Amniotic stem cell (primary cell): Measurements from ENCODE around the gene PHACTR3.
"Not testable (repeated sequence)": the region's sequence is repeated elsewhere in the genome, so short reads cannot be mapped to it uniquely, and the experiment has no call there.

ENCODE experiments used
- DNase-seq: peaks from one replicate; lab custom pipeline; 2025; lab: John Stamatoyannopoulos, UW

Gene PHACTR3

DNA sequence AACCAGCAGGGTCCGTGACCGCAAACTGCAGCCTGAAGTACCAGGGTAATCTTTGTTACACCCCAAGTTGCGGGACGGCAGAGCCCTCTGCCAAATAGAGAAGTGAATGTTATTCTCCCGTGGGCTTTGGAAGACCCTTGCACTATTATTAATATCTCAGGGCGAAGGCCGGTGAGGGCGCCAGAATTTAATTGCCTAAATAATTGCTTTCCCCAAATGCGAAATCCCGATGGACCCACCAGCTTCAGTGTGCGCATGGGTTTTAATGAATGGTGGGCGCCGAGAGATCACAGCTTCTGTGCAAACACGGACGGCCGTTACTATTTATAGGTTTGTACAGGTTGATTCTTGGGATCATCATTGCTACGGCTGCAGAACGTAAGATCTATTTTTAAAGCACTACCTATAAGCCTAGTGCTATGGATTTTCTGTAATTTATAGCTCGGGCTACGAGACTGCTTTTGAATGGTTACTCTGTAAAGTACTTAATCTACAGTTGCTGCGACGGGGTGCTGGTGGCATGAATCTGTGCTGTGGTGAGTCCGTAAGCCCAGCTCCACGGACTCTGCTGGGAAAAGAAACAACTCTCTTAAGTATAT lies 15.2 kb upstream of the PHACTR3 start:
- no peak for DNase-seq

DNA sequence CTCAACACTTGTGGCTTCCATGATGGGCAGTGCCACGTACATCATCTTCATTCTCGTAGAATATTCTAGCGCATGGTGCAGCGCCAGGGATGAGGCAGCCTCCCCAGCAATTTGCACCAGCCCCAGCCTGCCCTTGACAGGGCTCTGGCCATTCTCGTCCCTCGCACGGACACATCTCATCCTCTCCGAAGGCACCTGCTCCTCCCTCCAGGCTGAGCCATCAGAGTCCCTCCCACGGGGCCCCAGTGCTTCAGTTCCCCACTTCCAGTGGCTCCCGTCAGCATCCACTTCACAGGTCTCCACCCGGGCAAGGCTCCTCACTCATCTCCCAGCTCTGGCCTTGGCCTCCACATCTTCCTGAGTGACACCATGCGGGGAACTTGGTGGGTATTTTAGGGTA lies 13.3 kb upstream of the PHACTR3 start:
- DNase-seq = no peak

DNA sequence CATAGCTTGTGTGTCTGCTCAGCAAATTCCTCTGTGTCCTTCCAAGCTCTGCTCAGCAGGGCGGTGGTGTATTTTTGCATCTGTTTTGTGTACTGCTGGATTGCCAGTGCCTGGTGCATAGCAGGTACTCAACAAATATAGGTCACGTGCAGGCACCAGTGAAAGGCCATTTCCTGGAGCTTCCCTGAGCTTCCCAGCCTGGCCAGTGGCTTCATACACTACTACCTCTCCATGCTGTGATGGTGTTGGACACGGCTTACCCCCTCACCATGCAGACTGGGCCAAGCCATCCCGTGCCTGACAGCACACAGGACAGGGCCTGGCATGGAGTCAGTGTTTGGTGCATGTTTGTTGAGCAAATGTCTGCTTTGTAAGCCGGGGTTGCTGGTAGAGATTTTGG lies 7.7 kb upstream of the PHACTR3 start:
- DNase-seq = no peak

DNA sequence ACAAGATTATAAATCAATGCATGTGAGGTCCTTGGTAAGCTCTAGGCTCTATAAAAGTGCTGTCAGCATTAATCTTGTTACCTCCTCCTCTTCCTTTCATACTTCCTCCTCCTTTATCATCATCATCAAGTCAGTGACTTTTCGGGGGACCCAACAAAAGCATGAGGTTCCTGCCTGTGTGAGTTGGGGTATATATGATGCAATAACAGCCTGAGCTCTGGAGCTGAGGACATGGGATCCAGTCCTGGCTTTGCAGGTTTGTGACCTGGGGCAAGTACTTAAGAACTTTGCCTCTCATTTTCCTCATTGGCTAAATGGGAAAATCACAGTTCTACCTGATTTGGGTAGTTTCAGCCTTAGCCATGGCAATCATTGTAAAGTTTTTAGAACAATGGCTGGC lies 7.1 kb upstream of the PHACTR3 start:
- DNase-seq = no peak

DNA sequence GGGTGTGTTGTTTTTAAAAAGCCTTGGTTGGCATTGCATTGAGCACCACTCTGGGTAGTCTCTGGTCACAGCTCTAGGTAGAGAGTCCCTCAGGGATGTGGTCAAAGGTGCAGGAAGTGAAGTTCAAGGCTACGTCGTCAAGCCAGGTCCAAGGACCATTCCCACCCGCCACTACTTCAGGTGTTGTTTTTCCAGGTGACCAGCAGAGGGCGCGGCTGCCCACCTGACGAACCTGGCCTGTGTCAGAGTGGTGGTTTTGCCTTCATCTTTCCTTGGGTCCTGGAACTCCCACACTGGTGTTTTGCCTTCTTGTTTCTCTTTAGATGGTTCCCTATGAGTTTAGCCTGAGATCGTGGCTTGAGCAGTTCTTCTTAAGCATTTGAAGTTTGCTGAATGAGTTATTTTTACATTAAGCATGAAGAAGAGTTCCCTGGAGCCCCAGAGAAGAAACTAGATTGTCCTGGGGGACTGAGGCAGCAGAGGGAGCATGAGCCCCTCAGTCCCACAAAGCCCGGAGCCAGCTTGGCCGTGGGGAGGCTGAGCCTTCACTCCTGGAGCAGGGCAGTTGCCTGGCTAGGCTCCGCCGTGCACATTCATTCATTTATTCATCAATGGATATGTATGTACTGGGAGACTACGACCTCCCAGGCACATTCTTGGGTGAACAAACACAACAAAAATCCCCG lies 5.6 kb upstream of the PHACTR3 start:
- DNase-seq = no peak

DNA sequence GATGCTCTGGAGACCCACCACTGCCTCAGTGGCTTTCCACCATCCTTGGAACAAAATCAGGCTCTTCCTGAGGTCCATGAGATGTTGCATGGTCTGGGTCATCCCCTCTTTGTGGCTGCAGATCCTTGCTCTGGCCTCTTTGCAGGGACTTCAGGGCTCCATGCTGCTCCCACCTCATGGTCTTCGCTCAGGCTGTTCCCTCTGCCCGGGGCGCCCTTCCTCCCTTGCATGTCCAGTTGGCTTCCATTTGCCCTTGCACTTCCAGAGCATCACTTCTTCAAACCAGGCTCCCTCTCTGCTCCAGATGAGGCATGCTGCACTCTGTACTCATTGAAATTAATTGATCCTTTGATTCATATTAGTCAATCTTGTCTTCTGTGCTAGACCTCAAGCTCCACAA lies 4.4 kb upstream of the PHACTR3 start:
- DNase-seq = no peak

DNA sequence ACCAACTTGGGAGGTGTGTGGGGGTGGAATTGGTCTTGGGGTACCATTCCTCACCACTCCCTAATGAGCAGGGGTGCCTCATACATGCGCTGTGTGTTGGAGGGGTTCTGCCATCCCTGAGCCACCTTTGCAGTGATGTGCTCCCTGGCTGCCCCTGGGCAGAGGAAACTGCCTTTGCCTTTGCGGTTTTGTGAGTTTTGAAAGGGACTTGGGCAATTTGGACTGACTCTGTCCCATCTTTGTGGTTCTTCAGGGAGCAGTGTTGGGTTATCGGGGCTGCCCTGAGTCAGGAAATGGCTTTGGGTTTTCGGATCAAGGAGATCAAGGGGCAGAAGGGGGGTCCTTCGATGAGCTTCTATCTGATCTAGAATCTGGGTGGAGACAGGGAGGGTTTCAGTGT lies 3.9 kb upstream of the PHACTR3 start:
- DNase-seq = no peak

DNA sequence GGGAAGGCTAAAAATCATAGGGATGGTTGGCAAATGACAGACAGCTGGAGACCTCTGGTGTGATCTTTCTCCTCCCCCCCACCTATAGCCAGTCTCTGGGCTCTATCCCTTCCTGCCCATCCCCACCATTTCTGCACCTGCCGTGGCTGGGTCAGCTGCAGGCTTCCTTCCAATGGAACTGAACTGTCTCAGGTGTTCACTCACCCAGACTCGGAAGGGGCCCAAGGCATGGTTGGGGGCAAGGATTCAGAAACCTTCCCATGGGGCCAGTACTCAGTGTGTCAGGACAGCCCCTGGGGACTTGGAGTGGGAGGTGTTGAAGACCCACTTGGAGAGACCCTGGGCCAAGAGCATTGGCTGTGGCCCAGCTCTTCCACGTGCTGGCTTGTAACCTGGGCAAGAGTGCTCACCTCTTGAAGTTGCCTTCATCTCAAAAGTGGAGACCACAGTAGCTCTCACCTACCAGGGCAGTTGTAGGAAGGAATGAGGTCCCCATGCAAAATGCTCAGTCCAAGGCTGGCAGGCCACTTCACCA lies 1.7 kb upstream of the PHACTR3 start:
- no peak for DNase-seq

DNA sequence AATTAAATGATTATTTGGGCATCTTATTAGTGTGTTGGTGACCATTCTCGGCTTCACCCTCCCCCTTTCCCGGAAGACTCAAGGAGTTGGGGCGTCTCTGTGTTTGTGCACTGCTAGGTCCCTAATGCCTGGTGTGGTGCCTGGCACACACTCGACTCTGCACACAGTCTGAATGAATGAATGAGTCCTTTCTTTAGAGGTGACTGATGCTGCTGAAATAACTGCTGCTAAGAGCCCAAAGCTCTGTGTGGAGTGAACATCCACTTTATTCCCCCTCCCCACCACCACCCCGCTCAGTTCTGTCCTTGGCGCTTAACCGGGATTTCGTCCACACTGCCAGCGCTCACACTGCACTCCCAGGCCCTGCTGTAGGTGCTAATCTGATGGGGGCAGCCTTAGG lies 1.2 kb upstream of the PHACTR3 start:
- no peak for DNase-seq

DNA sequence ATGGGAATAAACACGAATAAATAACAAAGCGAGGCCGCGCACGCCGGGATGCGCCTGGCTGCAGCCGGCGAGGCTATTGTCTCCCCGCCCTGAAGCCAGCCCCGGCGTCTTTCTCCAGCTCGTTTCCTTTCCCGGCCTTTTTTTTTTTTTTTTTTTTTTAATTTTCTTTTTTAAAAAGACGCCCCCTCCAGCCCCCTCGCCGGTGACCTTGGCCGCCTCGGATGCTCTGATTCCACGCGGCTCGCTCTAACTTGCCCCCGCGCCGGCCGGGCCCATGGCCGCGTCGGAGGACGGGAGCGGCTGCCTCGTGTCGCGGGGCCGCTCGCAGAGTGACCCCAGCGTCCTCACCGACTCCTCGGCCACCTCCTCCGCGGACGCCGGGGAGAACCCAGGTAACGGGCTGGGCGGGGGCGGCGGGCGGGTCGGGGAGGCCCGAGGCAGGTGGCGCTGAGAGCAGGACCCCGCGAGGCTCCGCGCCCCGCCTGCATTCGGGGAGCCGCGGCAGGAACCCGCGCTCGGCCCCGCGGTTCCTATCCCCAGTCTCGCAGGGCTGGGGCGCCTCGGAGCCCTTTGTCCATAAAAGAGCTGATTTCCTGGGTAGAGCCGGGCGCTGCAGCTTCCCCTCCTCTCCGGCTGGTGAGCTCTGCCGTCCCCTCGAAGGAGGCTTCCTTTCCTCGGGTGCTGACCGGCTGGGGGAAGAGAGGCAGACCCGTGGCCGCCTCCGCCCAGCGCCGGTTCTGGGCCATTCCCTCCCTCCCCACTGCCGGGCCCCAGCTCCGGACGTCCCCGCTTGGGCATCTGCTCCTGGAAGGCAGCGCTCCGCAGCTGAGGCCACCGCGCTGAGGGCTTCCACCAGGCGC lies 631 bp downstream of the PHACTR3 start:
- no peak for DNase-seq

DNA sequence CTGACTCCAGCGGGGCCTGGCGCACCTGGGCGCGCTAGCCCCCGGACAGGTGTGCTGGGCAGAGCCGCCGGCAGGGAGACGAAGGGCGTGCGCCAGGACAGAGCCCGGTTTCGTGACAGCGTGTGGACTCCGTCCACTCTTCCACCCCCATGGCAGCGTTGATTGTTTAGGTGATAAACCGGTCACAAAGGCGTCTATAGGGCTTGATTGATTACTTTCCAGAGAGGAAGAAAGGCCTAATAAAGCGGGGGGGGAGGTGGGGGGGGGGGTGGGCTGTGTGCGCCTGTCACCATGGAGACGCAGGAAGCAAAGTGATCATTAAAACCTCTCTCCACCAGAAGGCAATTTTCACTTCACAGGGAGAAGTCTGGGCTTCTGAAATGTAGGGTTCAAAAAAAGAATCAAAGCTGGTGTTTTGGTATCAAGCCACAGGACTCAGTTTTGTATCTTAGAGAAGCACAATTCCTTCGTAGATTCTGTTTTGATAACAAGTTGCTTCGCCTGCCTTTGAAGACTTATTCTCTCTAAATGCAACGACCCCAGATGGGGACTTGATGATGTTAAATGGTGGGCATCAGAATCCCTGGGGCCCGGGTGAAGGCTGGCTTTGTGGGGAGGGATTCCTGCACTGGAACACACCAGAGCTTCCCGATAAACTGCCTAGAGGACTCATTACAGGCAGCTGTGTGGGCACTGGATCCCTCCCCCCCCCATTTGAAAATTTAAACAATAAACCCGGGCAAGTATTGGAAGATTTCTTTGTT lies 1.4 kb downstream of the PHACTR3 start:
- no peak for DNase-seq

DNA sequence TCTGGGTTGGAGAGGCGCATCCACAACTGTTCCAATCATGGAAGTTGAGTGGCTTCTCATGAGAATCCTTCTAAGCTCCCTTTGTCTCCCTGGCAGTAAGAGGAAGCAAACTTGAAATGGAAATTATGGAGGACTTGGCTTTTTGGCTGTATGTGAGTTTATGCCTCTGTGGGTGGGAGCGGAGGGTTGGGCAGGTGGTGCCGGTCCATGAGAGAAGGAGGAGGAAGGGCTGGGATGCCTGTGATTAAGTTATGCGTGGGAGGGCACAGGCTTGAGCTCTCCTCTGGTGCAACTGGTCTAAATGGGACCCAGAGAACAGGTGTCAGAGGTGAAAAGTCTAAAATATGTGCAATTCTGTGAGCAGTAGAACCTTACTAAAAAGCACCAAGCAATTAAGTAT lies 2.2 kb downstream of the PHACTR3 start:
- no peak for DNase-seq

DNA sequence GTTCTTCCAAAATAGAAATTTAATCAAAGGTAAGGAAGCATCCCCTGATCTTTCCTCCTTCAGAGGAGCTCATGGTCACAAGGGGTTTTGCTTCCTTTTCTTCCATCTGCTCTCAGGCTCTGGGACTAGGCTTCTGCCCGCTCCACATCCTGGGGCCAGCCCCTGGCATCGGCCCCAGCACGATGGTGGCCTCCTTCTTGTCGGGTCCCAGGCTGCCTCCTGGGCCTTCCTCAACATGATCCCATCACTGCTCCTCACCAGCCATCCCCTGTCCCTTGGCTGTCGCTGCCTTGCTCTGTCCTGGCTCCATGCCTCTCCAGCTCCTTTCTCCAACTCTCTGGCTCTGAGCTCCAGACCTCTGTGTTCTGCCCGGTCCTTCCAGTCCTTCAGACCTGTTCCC lies 4.1 kb downstream of the PHACTR3 start:
- DNase-seq = no peak

DNA sequence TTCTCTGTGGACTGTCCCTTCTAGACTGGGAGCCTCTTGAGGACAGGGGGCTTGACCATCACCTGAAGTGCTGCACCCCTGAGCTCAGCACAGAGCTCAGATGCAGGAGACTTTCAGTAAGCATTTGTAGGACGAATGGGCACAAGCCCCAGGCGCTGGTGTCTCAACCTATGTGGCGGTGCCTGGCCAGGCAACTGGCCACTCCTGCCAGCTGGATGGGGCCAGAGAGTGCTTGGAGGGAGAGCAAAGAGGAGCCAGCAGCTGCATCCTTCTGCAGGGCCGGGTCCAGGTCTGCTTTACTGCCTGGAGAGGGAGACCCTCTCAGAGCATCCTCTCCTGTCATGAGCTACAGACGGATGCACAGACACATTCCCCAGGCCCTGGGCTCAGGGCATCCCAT lies 4.5 kb downstream of the PHACTR3 start:
- DNase-seq = no peak

DNA sequence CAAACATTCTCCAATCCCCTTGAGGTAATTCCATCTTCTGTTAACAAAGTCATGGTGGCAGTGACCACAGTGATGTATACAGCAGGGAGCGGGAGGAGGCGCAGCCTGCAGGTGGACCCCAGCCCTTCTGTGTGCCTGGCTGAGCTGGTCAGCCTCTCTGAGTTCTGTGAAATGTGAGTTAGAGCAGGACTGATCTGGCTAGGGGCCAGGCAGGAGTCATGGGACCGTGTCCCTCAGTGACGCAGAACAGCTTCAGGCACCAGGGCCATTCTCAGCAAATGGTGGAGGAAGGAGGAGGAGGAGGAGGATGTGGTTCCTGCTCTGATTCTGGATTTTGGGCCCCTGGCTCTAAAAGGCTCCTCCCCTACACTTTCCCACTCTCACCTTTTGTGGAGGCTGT lies 6.9 kb downstream of the PHACTR3 start:
- DNase-seq = no peak

DNA sequence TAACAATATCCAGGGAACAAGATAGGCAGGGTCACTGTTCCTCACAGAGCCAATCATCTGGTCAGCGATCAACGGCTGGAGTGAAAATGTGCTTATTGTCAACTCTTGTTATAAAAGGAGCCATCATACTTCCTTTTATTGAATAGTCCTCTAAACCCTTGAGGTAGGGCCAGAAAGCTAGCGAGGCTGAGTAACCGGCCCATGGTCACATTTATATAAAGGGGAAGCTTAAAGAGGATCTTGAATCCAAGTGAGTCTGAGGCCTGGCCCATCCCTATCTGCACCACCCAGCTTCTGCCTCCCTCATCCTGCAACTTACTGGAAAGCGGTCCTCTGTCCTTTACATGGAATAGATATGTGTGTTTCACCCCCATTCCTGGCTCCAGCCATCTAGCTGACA lies 9.5 kb downstream of the PHACTR3 start:
- DNase-seq = no peak

DNA sequence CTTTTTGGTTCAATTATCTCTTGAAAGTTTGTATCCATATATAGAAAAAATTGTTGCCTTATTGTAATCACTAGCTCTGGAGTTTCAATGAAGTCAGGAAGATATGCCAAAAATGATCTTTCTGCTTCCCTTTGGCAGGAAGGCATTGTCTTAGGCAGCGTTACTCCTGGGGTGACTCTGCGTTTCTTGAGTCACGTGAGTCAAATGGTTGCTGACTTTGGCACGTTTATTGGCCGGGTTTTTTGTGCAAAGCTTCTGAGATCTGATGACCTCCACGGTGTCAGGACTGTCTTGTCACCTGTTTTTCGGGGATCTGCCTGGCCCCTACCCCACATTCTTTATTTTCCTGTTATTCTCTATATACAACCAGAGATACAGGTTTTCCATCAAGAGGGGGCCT lies 10.4 kb downstream of the PHACTR3 start:
- no peak for DNase-seq

DNA sequence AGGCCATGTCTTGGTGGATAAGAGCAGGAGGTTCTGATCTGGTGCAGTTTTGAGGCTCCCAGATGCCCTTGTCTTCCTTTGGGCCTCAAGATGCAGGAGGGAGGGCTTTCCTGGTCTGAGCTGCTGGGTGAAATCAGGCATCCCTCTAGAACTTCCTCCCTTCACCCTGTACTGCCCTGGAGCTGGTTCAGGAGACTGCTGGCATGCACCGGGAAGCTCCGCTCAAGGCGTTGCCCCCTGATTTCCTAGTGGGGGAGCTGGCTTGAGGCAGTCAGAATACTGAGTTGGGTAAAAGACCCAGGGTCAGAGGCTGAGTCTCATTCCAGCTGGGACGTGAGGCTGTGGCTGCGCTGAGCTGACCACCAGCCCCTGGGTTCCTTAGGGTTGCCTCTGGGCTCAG lies 12.0 kb downstream of the PHACTR3 start:
- no peak for DNase-seq

DNA sequence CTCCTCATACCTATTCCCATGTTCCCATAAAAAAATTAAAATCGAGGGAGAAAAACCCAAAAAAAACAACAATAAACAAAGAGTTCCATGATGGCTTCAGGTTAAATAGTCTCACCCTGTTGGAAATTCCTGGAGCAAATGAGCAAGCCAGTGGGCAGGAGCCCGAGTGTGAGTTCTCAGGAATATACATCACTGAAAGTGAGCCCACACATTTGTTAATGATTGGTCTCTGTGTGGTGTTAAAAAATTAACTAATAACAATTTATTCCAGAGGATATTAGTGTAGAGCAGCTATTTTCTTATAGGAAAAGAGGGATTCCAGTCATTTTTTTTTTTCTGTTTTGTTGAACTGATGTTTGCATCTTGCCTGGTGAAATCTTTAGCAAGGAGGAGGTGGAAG lies 12.9 kb downstream of the PHACTR3 start:
- DNase-seq = no peak

DNA sequence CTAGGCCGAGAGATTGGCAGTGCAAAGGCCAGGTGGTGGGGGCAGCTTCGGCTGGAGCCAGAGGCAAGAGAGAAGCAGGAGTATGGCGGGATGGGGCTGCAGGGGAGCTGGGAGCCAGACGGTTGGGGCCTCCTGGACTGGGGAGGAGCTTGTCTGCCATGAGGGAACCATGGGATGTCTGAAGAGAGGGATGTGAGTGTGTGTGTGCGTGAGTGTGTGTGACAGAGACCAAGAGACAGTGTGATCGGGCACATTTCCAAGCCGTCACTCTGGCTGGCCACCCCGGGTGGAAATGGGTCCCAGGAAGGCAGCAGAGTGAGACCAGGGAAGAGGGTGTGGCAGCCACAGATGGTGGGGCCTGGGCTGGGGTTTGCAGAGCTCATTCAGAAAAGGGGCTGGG lies 13.8 kb downstream of the PHACTR3 start:
- DNase-seq = no peak

DNA sequence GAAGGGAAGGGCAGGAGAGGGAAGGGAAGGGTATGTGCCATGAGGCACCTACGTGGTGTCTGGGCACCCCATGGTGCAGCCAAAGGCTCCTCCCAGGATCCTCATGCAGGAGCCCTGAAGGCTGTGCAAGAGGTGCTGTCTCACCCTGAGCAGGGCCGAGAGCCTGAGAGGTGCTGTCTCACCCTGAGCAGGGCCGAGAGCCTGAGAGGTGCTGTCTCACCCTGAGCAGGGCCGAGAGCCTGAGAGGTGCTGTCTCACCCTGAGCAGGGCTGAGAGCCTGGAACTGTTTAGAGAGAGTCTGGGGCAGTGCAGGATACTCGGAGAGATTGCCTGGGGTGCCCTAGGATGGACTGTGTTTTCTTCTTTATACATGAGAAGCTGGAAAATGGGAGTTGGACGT lies 14.2 kb downstream of the PHACTR3 start:
- DNase-seq = not testable (repeated sequence)

DNA sequence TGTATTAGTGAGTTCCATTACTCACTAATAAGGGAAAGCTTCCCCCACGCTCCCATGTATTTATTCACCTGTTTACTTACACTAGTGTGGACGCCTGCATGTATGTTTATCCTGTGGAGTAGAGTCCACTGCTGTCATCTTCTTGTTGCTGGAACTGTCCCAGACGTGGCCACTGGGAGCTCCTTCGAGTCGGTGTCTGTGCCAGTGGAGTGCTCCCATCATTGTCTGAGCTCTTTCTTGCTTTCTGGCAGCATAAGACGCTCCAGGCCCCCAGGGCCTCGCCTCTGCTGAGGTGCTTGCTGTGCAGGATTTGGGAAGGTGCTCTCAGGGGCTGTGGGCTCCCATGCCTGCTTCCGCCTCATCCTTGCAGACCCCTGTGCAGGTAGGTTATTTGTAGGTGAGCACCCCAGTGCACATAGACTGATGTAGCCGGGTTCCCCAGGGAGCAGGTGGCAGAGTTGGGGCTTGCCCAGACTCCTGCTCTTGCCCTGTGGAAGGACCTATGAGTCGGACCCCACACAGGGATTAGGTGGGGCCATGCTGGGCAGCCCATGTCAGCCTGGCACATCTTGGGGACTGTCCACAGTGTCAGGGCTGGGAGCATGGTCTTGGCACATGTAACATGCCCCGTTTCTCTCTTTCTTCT lies 16.6 kb downstream of the PHACTR3 start:
- DNase-seq = no peak
